HL-60 (cell line): Measurements from ENCODE around the gene PDLIM5.

Source experiments
- DNase-seq, 2 experiments: peaks; one replicate each; pipeline ENCODE4 v3.0.0-alpha.2; 2010 to 2020; ENCODE audit warnings: low read depth in 1 of 2, low spot score in 1 of 2
- H3K27ac ChIP-seq: fragments of 250-450 bp; sonication (Bioruptor Pico); replicated peaks from 2 replicates; pipeline ENCODE4 v1.5.1; 2020; ENCODE audit warnings: mild to moderate bottlenecking, moderate library complexity
- H3K27me3 ChIP-seq: fragments of 250-450 bp; sonication (Bioruptor Pico); 2 replicates; pipeline ENCODE4 v1.5.1; 2021; ENCODE audit warnings: mild to moderate bottlenecking, moderate library complexity; ENCODE audit not compliant: insufficient read depth, poor library complexity, severe bottlenecking
- H3K4me3 ChIP-seq: replicated peaks from 2 replicates; pipeline ENCODE4 v1.5.1; 2011; ENCODE audit warnings: mild to moderate bottlenecking, control low read depth, low read length; ENCODE audit not compliant: insufficient read depth
- GABPA ChIP-seq: IDR thresholded peaks from 2 replicates; pipeline ENCODE4 v1.6.1; 2012; ENCODE audit warnings: low read depth
- POLR2AphosphoS5 ChIP-seq: IDR thresholded peaks from 2 replicates; pipeline ENCODE4 v1.6.1; 2012; ENCODE audit warnings: low read depth
- SPI1 ChIP-seq: IDR thresholded peaks from 2 replicates; pipeline ENCODE4 v1.6.1; 2012; ENCODE audit warnings: low read depth, mild to moderate bottlenecking, borderline replicate concordance
- TF ChIP-seq, protein P1 (sequence below): IDR thresholded peaks from 2 replicates; pipeline ENCODE4 v1.6.1; 2012; ENCODE audit warnings: low read depth; ENCODE audit not compliant: insufficient replicate concordance
- TF ChIP-seq, protein P2 (sequence below): IDR thresholded peaks from one replicate; pipeline ENCODE4 v1.5.1; 2011; ENCODE audit warnings: low read length, control low read depth, inconsistent platforms; ENCODE audit not compliant: insufficient read depth

Gene PDLIM5

DNA sequence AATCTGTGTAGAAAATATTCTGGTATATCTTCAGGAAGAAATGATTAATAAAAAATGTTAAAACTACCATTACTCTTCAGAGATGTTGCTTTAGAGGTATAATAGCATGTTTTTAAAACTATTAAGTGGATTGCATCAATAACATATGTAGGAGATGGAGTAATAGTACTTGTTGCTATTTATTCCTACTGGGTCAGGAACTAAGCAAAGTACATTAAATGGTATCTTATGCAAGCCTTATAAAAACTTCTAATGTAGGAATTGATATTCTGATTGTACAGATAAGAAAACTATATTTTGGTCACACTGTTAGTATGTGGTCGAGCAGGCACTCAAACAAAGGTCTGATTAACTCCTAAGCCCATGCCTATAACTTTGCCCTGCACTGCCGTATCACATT lies 31.4 kb upstream of the PDLIM5 start:
- Histone ChIP-seq H3K4me3 (no peak overlapping the region), H3K27ac (no peak overlapping the region), H3K27me3 (no peaks in the 10 kb centered on the region)
- TF ChIP-seq, protein P1, sequence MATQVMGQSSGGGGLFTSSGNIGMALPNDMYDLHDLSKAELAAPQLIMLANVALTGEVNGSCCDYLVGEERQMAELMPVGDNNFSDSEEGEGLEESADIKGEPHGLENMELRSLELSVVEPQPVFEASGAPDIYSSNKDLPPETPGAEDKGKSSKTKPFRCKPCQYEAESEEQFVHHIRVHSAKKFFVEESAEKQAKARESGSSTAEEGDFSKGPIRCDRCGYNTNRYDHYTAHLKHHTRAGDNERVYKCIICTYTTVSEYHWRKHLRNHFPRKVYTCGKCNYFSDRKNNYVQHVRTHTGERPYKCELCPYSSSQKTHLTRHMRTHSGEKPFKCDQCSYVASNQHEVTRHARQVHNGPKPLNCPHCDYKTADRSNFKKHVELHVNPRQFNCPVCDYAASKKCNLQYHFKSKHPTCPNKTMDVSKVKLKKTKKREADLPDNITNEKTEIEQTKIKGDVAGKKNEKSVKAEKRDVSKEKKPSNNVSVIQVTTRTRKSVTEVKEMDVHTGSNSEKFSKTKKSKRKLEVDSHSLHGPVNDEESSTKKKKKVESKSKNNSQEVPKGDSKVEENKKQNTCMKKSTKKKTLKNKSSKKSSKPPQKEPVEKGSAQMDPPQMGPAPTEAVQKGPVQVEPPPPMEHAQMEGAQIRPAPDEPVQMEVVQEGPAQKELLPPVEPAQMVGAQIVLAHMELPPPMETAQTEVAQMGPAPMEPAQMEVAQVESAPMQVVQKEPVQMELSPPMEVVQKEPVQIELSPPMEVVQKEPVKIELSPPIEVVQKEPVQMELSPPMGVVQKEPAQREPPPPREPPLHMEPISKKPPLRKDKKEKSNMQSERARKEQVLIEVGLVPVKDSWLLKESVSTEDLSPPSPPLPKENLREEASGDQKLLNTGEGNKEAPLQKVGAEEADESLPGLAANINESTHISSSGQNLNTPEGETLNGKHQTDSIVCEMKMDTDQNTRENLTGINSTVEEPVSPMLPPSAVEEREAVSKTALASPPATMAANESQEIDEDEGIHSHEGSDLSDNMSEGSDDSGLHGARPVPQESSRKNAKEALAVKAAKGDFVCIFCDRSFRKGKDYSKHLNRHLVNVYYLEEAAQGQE: no peak
- TF ChIP-seq, protein P2, sequence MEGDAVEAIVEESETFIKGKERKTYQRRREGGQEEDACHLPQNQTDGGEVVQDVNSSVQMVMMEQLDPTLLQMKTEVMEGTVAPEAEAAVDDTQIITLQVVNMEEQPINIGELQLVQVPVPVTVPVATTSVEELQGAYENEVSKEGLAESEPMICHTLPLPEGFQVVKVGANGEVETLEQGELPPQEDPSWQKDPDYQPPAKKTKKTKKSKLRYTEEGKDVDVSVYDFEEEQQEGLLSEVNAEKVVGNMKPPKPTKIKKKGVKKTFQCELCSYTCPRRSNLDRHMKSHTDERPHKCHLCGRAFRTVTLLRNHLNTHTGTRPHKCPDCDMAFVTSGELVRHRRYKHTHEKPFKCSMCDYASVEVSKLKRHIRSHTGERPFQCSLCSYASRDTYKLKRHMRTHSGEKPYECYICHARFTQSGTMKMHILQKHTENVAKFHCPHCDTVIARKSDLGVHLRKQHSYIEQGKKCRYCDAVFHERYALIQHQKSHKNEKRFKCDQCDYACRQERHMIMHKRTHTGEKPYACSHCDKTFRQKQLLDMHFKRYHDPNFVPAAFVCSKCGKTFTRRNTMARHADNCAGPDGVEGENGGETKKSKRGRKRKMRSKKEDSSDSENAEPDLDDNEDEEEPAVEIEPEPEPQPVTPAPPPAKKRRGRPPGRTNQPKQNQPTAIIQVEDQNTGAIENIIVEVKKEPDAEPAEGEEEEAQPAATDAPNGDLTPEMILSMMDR: no peak
- TF ChIP-seq POLR2AphosphoS5 (no peak), GABPA (no peak), SPI1 (no peak)
- no peak for DNase-seq

DNA sequence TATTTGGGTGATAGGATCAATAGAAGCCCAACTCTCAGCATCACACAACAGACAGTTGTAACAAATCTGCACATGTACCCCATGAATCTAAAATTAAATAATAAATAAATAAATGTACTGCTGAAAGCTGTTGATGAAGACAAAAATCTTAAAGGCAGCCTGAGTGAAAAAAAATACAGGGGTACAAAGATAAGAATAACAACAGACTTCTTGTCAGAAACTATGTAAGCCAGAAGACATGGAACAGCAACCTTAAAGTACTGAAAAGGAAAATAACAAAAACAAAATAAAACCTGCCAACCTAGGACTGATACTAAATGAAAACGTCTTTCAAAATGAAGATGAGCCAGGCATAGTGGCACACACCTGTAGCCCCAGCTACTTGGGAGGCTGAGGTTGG lies 25.0 kb upstream of the PDLIM5 start:
- H3K27me3 ChIP-seq: no peaks in the 10 kb centered on the region
- TF ChIP-seq SPI1: no peak
- TF ChIP-seq, protein P1: no peak
- TF ChIP-seq POLR2AphosphoS5: no peak
- TF ChIP-seq GABPA: no peak
- TF ChIP-seq, protein P2: no peak
- H3K4me3 ChIP-seq: no peak overlapping the region
- DNase-seq: no peak
- H3K27ac ChIP-seq: no peak overlapping the region

DNA sequence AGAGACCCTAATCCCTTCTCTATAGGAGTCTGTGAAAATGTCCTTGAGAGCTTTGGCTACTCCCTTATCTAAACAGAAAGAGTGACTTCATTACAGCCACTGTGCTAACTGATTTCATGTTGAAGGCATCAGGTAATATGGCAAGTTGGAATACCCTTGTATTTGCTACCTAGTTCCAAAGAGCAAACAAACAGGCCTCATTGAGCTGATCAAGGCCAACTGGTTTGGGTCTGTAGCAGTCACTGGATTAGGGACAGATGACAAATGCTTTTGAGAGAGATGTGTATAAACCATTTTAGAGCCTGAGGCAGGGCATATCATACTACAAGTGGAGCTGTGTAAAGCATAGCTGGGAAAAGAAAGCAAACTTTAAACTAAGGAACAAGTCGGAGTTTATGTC lies 22.9 kb upstream of the PDLIM5 start:
- H3K27me3 ChIP-seq: no peaks in the 10 kb centered on the region
- DNase-seq: no peak
- no peak for TF ChIP-seq GABPA
- no peak for TF ChIP-seq SPI1
- H3K4me3 ChIP-seq: no peak overlapping the region
- H3K27ac ChIP-seq: no peak overlapping the region

DNA sequence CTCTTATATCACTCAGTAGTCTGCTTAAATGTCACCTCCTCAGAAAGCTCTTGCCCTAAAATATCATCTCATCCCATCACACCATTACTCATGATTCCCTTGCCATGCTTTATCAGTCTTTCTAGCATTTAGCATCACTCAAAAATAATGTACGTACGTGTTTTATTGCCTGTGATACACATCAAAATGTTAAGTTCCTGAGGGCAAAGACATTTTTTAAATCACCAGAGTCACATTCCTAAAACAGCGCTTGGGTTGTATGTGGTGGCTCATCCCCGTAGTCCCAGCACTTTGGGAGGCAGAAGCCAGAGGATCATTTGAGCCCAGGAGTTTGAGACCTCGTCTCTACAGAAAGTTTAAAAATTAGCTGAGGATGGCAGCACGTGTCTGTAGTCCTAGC lies 21.3 kb upstream of the PDLIM5 start:
- no peak overlapping the region for H3K4me3 ChIP-seq
- no peak for TF ChIP-seq GABPA
- no peak for TF ChIP-seq POLR2AphosphoS5
- no peak for TF ChIP-seq SPI1
- TF ChIP-seq, protein P2: no peak
- TF ChIP-seq, protein P1: no peak
- no peak for DNase-seq
- H3K27me3 ChIP-seq: no peaks in the 10 kb centered on the region
- no peak overlapping the region for H3K27ac ChIP-seq
